HFF-Myc (cell line): Measurements from ENCODE around the gene ZBTB32.

ENCODE experiments used
- DNase-seq: peaks from one replicate; pipeline ENCODE4 v3.0.0-alpha.2; 2011; ENCODE audit warnings: low read depth; ENCODE audit errors: extremely low read depth
- H3K4me3 ChIP-seq: replicated peaks from 2 replicates; pipeline ENCODE4 v1.5.1; 2011; ENCODE audit warnings: low read depth, mild to moderate bottlenecking, control low read depth, low read length
- TF ChIP-seq, protein P1 (sequence below): IDR thresholded peaks from 2 replicates; pipeline ENCODE4 v1.5.1; 2012; ENCODE audit warnings: mild to moderate bottlenecking, low read depth, low read length, control low read depth; ENCODE audit errors: missing control alignments

The ZBTB32 gene

DNA sequence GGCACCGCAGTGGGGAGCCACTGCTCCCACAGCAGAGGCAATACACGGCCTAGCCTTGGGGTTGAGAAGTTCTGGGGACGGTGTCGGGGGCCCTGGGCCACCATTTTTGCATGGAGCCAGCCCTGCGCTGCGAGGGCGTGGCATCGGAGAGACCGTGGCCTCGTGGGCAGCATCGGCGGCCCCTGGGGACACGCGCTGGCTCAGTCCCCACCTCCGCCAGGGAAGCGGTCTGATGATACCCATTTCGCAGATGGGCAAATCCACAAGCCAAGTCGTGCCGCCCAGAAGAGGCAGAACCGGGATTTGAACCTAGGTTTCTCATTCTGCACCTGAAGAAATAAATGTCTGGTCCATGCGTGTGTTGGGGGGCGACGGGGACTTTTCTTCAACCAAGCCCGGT is 39.2 kb upstream of the ZBTB32 start:
- DNase-seq, result no peak
- H3K4me3 ChIP-seq, result no peak overlapping the region
- TF ChIP-seq, protein P1, sequence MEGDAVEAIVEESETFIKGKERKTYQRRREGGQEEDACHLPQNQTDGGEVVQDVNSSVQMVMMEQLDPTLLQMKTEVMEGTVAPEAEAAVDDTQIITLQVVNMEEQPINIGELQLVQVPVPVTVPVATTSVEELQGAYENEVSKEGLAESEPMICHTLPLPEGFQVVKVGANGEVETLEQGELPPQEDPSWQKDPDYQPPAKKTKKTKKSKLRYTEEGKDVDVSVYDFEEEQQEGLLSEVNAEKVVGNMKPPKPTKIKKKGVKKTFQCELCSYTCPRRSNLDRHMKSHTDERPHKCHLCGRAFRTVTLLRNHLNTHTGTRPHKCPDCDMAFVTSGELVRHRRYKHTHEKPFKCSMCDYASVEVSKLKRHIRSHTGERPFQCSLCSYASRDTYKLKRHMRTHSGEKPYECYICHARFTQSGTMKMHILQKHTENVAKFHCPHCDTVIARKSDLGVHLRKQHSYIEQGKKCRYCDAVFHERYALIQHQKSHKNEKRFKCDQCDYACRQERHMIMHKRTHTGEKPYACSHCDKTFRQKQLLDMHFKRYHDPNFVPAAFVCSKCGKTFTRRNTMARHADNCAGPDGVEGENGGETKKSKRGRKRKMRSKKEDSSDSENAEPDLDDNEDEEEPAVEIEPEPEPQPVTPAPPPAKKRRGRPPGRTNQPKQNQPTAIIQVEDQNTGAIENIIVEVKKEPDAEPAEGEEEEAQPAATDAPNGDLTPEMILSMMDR, result no peak

GRCh38 chr19:35665604-35666003 is 38.8 kb upstream of the ZBTB32 start:
- DNase-seq, result no peak
- no peak overlapping the region for H3K4me3 ChIP-seq
- TF ChIP-seq, protein P1, result no peak

- TF ChIP-seq, protein P1, result no peak
- DNase-seq, result no peak
- no peak within 1 kb of the TSS for H3K4me3 ChIP-seq
Observed at GRCh38 chr19:35666251-35666913, 38.0 kb upstream of the ZBTB32 start, which contains the start of gene UPK1A. TSS of gene UPK1A (plus strand) at chr19:35666517. CDS start at chr19:35666813, 296 bp downstream.

- no peak overlapping the region for H3K4me3 ChIP-seq
- no peak for DNase-seq
- TF ChIP-seq, protein P1, result no peak
Observed at GRCh38 chr19:35669566-35669965, 34.8 kb upstream of the ZBTB32 start.

GRCh38 chr19:35669974-35670373 is 34.4 kb upstream of the ZBTB32 start:
- DNase-seq, result no peak
- TF ChIP-seq, protein P1, result no peak
- no peak overlapping the region for H3K4me3 ChIP-seq

DNA sequence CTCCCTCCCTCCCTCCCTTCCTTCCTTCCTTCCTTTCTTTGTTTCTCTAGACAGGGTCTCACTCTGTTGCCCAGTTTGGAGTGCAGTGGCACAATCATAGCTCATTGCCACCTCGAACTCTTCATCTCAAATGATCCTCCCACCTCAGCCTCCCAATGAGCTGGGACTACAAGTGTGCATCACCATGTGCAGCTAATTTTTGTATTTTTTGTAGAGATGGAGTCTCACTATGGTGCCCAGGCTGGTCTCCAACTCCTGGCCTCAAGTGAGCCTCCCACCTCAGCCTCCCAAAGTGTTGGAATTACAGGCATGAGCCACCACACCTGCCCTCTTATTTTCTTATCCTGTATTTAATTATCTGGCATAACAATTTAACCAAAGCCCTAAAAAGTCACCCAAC is 33.7 kb upstream of the ZBTB32 start:
- DNase-seq, result no peak
- no peak overlapping the region for H3K4me3 ChIP-seq
- TF ChIP-seq, protein P1, result no peak

DNA sequence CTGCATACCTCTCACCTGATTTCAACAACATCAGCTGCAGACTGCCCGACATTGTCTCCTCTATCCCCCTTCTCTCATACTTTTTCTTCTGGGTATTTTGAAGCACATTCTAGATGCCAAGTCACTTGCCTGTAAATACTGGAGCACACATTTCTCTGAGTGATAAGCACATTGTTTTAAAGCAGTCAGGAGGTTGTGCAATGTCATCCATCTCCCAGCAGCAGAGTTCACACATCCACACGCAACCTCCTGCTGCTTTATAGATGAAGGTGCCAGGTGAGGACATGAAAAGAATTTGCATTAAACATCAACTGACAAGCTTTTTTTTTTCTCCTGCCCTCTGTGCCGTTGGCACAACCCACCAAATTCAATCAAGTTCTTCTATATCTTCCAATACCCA is 32.5 kb upstream of the ZBTB32 start:
- no peak for DNase-seq
- no peak overlapping the region for H3K4me3 ChIP-seq
- TF ChIP-seq, protein P1, result no peak
